Measurements from ENCODE around the gene ANP32B. TPM values are rescaled to one million over a fixed set of nuclear protein-coding genes. Genes with fewer than 3 reads are reported as not detected.

The ANP32B gene
- total and polyA plus RNA-seq, 12 donors = 13.4 to 156 (median 66.0) TPM

DNA sequence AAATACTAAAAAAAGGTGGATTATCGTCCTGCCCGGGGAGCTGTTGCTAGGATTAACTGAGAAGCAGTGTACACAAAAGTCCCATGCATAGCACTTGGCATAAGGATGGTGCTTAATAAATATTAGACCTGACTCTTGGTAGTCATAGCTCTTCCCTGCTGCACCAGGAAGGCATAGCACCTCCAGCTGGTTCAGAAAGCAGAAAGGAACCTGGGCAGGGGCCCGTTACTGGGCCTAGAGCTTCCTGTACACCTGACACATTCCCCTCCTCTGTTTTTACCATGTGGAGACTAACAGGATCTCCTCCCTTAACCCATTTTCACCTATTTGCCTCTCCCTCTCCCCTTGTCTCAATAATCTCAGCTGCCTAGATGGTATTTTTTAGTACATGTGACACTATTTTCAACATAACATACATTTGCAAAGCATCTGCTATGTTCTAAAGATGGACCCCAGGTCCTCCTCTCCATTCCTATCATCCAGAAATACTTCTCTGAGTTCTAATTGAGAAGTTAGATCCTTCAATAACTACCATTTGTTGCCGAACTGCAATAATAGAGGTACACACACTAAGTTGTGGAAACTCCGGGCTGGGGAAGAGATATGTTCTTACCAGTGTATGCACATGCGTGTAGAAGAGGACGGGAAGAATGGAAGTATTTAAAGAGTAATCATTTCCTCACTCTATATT, 3.2 kb upstream of the ANP32B start:
- Histone ChIP-seq H3K4me3 (no peak overlapping the region), H3K27ac (no peak overlapping the region), H3K9me3 (replicated peaks in 1 of 3) (no peaks in the 10 kb centered on the region), H3K27me3 (no peaks in the 10 kb centered on the region), H3K36me3 (replicated peaks in 1 of 2) (no peaks in the 10 kb centered on the region), H3K4me1 (replicated peaks in 1 of 2) (peaks cover 5 to 6% of the 10 kb centered on the region in 2 donors)
- no peak for TF ChIP-seq POLR2A (IDR thresholded peaks at IDR 0.05)
- TF ChIP-seq, protein P1, sequence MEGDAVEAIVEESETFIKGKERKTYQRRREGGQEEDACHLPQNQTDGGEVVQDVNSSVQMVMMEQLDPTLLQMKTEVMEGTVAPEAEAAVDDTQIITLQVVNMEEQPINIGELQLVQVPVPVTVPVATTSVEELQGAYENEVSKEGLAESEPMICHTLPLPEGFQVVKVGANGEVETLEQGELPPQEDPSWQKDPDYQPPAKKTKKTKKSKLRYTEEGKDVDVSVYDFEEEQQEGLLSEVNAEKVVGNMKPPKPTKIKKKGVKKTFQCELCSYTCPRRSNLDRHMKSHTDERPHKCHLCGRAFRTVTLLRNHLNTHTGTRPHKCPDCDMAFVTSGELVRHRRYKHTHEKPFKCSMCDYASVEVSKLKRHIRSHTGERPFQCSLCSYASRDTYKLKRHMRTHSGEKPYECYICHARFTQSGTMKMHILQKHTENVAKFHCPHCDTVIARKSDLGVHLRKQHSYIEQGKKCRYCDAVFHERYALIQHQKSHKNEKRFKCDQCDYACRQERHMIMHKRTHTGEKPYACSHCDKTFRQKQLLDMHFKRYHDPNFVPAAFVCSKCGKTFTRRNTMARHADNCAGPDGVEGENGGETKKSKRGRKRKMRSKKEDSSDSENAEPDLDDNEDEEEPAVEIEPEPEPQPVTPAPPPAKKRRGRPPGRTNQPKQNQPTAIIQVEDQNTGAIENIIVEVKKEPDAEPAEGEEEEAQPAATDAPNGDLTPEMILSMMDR (IDR thresholded peaks at IDR 0.05) = no peak
- intact Hi-C loops (cut with DNase I) = loop anchor here in 1 of 2 donors (10.0 kb wide), 1 partner anchor 55 kb away; no protein-coding TSS in a partner anchor
- 87 to 94% (median 90%) methylated on average over 7 of the region's 7 CpGs for WGBS, 4 donors
- DNase-seq = no peak

DNA sequence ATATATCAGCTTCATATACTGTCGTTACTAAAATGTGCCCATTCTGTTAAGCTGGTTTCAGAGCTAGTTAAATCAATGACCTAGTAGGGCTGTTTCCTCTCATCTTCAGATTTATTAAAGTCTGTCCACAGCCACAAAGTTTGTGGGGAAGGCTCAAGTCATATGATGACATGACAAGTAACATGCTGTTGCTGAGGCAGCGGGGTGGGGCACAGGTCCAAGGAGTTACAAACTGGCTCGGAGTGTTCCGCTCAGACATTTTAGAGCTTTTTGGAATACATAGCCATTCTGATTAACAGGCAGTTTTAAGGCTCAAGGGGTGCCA, 2.7 kb upstream of the ANP32B start:
- Histone ChIP-seq H3K4me3 (no peak overlapping the region), H3K27ac (no peak overlapping the region), H3K4me1 (replicated peaks in 1 of 2) (peaks cover 5 to 10% of the 10 kb centered on the region in 2 donors), H3K27me3 (no peaks in the 10 kb centered on the region), H3K9me3 (replicated peaks in 1 of 3) (no peaks in the 10 kb centered on the region), H3K36me3 (replicated peaks in 1 of 2) (no peaks in the 10 kb centered on the region)
- intact Hi-C loops (cut with DNase I) = loop anchor here in 1 of 2 donors (10.0 kb wide), 1 partner anchor 54 kb away; no protein-coding TSS in a partner anchor
- DNase-seq = no peak
- TF ChIP-seq, protein P1 (IDR thresholded peaks at IDR 0.05) = no peak
- TF ChIP-seq POLR2A (IDR thresholded peaks at IDR 0.05) = no peak
- WGBS, 4 donors = 79 to 90% (median 87%) methylated on average over 4 of the region's 4 CpGs

DNA sequence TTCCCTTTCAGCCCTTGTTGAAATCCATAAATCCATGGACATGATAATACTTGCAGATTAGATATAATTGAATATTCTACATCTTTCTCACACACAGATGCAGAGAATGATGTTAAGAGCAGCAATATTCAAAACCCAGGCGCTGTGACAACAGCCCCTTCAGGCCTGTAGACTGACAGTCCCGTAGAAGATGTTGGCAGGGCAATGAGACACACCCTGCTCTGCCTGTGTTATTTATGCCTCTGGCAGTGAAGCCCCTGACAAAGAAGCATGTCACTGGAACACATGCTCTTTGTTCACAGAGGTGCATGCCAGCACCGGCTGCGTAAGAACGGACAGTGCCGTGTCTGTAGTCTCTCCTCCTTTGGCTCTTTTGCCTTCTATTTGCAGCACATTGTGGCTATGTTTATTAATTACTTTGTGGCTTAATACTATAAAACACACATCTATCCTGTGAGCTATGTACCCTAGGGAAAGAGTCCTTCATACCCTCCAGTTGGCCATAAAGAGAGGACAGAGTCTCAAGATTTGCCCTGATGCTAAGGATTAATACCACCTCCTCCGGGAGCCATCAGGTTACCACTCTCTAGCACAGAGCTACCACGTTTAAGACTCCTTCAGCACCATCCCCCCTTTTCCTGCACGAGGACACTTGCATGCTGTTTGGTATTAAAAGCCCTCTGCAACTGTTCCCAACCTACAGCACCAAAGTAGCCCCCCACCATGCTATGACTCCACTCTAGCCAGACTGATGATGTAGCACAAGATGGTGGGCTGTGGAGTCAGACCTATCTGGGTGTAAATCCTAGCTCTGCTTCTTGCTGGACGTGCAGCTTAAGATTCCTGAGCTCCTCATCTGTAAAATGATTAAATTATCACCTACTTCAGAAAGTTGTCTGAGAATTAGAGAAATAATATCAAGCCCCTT, 2.0 kb upstream of the ANP32B start:
- no peak for TF ChIP-seq POLR2A (IDR thresholded peaks at IDR 0.05)
- TF ChIP-seq, protein P1 (IDR thresholded peaks at IDR 0.05) = no peak
- intact Hi-C loops (cut with DNase I) = loop anchor here in 1 of 2 donors (10.0 kb wide), 1 partner anchor 54 kb away; no protein-coding TSS in a partner anchor
- no peaks in the 10 kb centered on the region for H3K9me3 ChIP-seq (replicated peaks in 1 of 3)
- H3K36me3 ChIP-seq (replicated peaks in 1 of 2) = no peaks in the 10 kb centered on the region
- no peaks in the 10 kb centered on the region for H3K27me3 ChIP-seq
- H3K27ac ChIP-seq = no peak overlapping the region
- no peak for DNase-seq
- no peak overlapping the region for H3K4me3 ChIP-seq
- peaks cover 5 to 15% of the 10 kb centered on the region in 2 donors for H3K4me1 ChIP-seq (replicated peaks in 1 of 2)
- WGBS, 4 donors = 79 to 88% (median 85%) methylated on average over 10 of the region's 10 CpGs

Data from adrenal gland (tissue), 12 donors.